GM04504 (cell line): Measurements from ENCODE around the gene SNPH.
A peak's percentile ranks its signal among the peaks of the same experiment; 100 is the strongest.

Experiments used
- DNase-seq: peaks from one replicate; pipeline ENCODE4 v3.0.0-alpha.2; 2012; ENCODE audit warnings: low read depth

The SNPH gene

DNA sequence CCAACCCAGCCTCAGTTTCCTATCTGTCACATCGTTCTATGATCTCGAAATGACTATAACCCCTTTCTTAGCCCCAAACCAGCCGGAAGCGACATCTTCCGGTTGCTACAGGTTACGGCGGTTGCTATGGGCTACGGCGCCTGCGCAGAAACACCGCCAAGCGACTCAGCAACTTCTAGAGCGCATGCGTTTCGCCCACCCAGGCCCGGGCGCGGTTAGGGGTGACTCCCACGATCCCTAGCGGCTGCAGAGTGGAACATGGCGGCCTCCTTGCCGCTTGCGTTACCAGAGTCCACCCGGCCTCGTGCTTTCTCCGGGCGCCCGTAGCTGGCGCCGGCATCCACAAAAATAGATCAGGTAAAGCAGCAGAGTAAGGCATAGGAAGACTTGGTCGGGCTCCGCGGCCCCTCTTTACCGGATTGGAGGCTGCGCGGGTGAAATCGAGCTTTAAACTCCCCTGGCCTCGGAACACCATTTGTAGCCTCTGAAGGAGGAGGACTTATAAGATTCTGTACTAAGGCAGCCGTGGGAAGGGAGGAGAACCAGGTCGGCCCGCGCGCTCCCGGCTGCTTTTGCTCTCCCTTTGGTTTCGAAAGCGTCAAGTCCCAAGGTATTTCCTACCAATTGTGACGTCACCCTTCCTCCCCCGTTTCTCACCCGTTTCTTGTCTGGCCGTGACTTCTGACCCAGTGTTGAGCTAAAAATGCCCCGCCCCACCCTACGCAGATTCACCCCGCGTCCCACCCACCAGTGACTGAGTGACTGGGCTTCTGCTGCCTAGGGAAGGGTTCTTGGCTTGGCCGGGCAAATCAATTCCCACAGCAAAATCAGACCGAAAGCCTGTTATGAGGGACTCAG lies 59.3 kb downstream of the SNPH start:
- DNase-seq: peak; percentile 91

GRCh38 chr20:1326031-1326930 lies 60.2 kb downstream of the SNPH start:
- no peak for DNase-seq

DNA sequence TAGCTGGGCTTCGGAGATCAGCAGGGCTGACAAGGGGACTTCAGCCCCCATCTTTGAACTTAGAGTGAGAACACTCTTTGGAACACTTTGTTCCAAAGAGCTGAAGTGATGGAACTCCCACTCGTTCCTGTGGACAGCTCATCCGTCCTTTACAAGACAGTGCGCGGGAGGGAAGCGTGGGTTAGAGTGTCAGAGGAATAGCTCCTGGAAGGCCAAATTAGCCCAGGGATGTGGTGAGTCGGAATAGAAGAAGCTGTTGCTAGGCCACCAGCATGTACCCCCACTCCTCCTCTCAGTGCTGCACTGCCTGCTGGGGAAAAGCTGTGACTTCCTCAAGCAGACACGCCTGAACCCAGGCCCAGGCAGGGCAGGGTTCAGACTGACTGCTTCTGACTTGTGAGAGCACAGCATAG lies 61.2 kb downstream of the SNPH start:
- peak; percentile 37 for DNase-seq

- DNase-seq: no peak
These were observed 62.0 kb downstream of the SNPH start for GRCh38 chr20:1327827-1328679.

- DNase-seq: no peak
These were observed 62.7 kb downstream of the SNPH start, which contains the start of gene SDCBP2 for GRCh38 chr20:1328680-1329330. Gene SDCBP2, minus strand, starts transcription at chr20:1329139. Its CDS starts 8,723 bp downstream, at chr20:1320416.

DNA sequence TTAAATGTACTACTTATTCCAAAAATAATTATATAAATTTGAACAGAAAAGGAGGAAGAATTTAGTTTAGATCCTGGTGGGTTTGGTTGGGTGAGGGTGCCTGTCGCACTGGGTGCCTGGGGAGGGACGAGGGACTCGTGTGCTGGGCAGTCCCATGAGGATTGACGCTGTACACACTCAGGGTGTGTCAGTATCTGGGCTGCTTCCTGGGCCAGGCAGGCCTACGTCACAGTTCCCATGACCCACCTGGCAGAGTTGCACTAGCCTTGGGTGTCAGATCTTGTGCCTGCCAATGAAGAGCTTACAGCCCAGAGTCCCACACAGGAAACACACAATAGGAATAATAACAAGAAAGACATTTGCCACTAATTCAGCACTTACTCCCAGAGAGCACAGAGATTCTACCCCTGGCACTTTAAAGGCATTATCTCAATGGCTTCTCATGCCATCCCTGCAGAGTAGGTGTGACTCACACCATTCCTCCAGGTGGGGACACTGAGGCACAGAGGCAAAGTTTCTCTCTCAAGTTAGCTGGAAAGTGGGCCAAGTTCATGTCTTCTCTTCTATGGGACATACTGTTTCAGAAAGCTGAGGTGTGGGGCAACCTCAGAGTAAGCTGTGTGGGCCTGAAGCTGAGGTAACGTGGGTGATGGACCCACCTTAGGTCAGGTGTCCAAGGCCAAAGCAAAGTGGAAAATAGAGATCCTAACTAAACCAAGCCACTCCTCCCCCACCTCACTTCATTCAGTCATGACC lies 64.2 kb downstream of the SNPH start:
- DNase-seq: no peak

GRCh38 chr20:1331101-1331500 lies 65.0 kb downstream of the SNPH start:
- DNase-seq: no peak

- DNase-seq: no peak
These were observed 65.8 kb downstream of the SNPH start for GRCh38 chr20:1331801-1332453.

DNA sequence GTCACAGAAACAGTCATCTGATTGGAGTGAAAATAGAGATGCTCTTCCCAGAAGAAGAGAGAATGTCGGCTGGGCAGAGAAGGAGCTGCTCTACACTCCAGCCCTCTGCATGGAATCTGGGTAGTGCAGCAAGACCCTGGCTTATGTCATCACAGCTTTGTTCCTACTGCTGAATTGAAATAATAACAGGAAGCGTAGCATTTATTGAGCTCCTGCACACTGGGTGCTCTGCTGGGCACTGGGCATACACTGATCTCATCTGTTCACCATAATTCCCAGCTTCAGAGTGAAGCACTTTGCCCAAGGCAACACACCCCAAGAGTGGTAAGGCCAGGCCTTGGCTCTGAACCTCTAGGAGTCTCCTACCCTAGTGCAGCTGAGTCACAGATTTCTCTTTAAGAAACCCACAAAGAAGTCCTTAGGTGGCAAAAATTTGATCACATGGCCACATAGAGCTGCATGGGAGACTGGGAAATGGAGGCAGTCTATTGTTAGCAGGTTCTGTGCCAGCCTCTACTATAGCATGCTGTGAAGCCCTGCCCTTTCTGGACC lies 66.7 kb downstream of the SNPH start:
- no peak for DNase-seq

DNA sequence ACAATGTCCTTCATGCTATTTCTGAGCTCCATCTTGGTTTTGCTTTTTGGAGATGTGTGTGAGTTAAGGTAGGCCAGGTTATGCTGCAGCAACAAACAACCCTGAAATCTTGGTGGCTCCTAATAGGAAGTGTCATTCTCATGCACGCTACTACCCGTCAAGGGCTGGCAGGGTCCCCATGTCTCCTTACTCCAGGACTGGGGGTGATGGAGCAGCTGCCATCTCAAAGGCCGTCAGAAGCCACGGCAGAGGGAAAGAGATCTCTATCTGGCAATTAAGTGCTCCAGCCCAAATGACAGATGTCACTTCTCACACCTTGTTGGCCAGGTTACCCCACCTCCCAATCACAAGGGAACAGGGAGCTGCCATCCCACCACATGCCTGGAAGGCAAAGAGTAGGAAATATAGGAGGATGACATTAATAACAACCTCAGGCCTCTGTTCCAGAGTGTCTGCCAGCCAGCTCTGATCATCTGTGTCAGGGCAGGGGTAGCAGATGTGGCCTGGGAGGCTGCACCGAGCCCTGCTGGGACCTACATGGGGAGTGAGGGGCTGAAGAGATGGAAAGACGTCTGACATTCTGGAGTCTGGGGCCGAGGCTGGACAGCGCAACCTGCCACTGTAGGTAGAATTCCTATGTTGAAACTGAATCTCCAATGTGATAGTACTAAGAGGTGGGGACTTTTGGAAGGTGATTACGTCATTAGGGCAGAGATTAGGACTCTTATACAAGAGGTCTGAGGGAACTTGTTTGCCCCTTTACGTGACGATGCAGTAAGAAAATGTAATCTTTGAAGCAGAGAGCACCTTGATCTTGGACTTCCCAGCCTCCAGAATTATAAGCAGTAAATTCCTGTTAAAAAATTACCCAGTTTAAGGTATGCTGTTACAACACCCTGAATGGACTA lies 67.6 kb downstream of the SNPH start:
- no peak for DNase-seq

GRCh38 chr20:1334370-1334731 lies 68.3 kb downstream of the SNPH start:
- no peak for DNase-seq

GRCh38 chr20:1334761-1335160 lies 68.7 kb downstream of the SNPH start:
- no peak for DNase-seq

GRCh38 chr20:1335961-1336698 lies 70.0 kb downstream of the SNPH start:
- DNase-seq: no peak

- no peak for DNase-seq
These were observed 70.7 kb downstream of the SNPH start for GRCh38 chr20:1336699-1337367.

DNA sequence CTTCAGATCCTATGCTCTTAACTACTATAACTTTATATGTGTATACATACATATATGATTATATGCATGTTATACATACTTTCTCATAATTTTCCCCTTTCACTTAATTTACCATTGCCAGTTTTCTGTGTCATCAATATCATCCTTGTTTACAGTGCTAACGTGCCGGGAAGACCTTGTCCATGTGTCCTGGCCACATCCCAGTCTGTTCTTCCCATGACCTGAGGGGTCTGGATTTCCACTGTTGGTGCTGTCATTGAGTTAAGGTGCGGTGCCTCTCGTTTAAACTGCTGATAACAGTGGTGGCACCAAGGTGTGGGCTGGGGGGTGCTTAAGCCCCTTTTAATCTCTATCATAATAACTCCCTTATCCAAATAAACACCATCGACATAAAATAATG lies 71.3 kb downstream of the SNPH start:
- no peak for DNase-seq

GRCh38 chr20:1338096-1338495 lies 72.0 kb downstream of the SNPH start:
- DNase-seq: no peak

GRCh38 chr20:1338801-1339200 lies 72.7 kb downstream of the SNPH start:
- DNase-seq: no peak
